ENCODE results near the gene GPHN.
A peak's percentile ranks its signal among the peaks of the same experiment; 100 is the strongest.

Gene GPHN

DNA sequence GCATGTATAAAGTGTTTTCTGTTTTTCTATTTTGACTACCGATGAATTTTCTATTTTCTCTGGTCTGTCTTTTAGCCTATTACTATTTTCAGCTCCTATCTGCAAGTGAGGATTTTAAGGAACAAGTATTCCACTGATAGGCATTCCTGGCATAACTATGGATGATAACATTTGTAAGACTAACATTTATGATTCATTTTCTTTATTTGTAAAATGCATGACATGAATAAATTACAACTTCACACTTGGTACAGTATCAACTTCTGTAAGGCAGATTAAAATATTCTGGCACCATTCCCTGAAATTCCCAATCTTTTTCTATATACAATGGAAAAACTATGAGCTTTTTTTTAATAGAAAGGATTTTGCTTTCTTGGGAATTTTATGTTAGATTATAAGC lies 560.3 kb downstream of the GPHN start:
- no peak for DNase-seq

DNA sequence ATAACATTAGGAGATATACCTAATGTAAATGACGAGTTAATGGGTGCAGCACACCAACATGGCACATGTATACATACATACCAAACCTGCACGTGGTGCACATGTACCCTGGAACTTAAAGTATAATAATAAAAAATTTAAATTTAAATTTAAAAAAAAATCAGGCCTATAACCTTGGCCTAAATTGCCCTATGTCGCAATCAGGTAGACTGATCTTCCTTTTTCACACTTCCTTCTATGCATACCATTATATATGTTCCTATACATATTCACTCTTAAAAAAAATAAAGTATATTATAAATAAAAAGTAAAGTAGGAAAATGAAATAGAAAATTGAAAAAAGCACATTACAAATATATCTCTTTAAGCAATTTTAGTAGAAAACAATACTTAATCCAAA lies 563.6 kb downstream of the GPHN start:
- DNase-seq: no peak

- DNase-seq: no peak
These were observed 570.0 kb downstream of the GPHN start for GRCh38 chr14:67077921-67078320.

DNA sequence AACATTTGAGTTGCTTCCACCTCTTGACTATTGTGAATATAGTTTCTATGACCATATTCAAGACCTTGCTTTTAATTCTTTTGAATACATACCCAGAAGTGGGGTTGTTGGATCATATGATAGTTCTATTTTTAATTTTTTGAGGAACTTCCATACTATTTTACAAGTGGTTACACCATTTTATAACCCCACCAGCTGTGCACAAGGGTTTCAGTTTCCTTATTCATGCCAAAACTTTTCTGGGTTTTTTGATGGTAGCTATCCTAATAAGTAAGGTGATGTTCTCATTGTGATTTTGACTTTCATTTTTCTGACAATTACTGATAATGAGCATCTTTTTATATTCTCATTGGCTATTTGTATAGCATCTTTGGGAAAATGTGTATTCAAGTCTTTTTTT lies 571.9 kb downstream of the GPHN start:
- no peak for DNase-seq

GRCh38 chr14:67108230-67108629 lies 600.3 kb downstream of the GPHN start:
- no peak for DNase-seq

DNA sequence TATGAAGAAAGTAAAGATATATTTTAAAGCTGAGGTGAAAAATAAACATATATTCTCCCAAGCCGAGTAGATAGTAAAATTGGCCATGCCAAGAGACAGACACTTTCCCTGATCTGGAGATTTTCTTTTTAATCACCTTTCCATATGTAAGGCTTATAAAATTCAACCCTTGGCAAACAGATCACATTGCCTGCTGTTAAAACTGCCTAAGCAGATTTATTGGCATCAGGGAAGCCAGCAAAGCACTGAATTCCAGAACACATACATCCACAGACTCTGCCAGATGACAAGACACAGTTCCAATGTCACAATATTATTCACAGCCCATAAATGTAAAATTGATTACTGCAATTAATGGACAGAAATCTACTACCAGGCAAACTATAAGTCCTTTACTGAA lies 603.1 kb downstream of the GPHN start:
- no peak for DNase-seq

DNA sequence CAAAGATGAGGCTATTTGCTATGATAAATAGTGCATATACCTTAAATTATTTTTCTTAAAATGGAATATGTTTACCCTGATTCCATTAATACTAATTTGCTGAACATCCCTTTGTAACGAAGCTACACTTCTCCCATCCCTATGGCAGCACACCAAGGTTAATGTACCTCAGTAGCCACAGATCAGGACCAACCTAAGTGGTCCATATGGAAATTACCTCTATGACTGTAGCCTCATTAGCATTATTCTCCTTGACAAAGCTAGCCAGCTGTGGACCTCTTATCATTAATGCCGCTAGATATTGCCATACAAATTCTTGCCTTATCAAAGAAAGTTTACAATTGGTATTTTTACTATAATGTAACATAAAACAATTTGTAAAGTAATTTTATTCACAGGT lies 604.4 kb downstream of the GPHN start:
- no peak for DNase-seq

GRCh38 chr14:67127174-67127573 lies 619.2 kb downstream of the GPHN start:
- no peak for DNase-seq

- DNase-seq: no peak
These were observed 621.8 kb downstream of the GPHN start for GRCh38 chr14:67129768-67130167.

DNA sequence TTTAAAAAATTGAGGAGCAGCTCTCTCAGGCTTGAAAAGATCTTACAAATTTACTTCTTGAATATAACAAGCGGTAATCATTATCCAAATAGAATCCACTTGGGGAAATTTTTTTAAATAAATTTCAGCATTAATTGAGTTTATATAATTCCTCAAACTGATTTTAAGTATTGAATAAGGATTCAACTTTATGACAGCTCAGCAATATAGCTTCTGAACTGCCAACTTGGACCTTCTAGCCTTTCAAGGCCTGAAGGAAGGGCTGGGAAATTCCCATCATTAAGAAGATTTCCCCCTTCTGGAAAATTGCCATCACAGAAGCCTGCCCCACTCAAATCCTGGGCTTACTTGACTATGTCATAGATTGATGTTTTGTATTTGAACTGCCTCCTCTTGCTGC lies 623.7 kb downstream of the GPHN start:
- no peak for DNase-seq

- DNase-seq: no peak
These were observed 625.2 kb downstream of the GPHN start for GRCh38 chr14:67133144-67133543.

- no peak for DNase-seq
These were observed 625.9 kb downstream of the GPHN start for GRCh38 chr14:67133595-67134441.

- no peak for DNase-seq
These were observed 629.9 kb downstream of the GPHN start for GRCh38 chr14:67137744-67138371.

DNA sequence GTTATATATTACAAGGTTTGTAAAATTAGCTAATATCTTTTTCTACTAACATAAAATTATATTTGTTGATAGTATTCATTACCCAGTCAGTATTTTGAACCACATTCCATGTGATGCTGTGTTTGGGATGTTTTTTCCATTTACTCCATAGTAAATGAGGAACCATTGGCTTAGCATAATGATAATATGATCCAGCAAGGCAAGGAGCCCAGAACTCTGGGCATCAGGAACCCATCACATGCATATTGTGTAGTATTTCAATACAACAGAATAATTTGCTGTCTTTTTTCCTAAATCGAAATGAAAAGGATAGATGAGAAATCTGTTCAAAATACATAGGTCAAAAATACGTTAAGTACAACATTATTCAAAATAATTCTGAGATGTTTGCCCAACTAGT lies 632.6 kb downstream of the GPHN start:
- no peak for DNase-seq

- DNase-seq: no peak
These were observed 633.4 kb downstream of the GPHN start for GRCh38 chr14:67141146-67141900.

DNA sequence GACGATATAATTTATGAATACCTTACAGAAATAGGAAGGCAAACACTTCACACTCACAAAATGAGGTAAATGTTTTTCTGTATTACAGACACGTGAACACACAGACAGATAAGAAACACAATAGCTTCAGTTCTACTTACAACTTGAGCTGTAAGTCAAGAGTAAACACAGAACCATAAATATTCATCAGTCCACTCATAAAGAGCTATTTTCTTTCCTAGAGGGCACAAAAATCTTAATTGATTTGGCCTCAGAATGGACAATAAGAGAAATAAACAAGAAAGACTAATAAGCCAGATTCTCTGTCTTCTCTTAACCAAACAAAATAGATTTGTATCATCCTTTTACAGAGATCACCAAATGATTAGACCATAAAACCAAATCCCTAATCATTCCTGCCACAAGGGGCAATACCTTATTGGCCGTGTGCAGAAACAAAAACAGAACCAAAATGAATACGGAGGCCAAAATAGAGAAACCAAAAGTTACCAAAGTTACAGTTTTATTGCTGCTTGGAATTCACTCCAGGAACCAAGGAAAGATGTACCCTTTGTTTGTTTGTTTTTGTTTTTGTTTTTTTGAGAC lies 643.2 kb downstream of the GPHN start:
- DNase-seq: no peak

DNA sequence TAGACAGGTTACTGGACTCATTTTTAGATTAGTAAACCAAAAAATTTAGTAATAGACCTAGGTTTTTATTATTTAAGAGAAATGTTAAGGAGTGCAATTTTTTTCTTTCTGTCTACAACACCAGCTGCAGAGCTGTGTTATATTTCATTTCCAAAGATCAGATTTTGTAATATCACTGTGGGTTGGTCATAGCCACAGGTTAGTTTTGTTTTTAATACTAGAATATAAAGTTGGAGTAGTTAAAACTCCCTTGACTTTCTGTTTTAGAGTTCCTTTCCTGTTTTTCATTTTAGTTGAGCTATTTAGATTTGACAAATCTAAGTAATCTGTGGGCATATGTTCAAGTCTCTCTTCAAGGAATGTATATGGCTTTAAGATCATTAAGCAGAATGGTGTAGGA lies 650.6 kb downstream of the GPHN start:
- DNase-seq: no peak

GRCh38 chr14:67162385-67162784 lies 654.4 kb downstream of the GPHN start:
- DNase-seq: no peak

DNA sequence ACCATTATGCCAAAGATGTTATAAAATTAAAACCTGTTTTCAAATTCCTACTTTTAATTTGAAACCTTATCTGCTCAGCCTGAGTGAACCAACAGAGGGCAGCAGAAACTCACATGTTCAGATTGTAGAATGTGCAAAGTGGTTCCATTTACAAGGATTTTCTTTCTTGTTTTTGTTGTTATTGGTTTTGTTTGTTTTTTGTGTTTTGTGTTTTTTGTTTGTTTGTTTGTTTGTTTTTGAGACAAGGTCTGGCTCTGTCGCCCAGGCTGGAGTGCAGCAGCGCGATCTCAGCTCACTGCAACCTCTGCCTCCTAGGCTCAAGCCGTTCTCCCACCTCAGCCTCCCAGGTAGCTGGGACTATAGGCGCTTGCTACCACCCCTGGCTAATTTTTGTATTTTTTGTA lies 658.5 kb downstream of the GPHN start:
- DNase-seq: peak; percentile 14 to 30

DNA sequence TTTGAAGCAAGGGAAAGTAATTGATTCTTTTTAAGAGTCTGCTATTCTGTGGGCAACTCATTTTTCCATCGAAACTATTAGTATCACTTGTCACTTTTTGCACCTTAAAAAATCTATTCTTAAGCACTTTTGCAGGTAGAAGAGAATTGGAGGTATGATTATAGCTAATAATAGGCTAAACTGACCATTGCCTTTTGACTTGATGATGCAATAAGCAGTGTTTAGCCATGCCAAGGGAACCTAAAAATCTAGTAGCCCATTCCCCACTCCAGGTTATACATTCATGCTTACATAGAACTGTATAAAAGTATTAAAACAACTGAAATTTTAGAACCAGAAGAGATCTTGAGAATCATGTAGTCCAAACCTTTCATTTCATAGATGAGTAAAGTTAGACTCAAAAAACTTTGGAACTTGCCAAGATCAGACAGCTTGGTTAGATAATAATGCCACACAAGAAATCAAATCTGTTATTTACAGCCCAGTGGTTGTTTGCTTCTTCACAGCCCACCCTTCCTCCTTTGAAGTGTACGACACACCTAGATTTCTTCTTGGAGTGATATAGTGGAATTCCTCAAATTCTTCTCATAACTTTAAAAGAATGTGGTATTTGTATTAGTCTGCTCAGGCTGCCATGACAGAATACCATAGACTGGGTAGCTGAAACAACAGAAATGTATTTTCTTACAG lies 659.6 kb downstream of the GPHN start:
- no peak for DNase-seq

DNA sequence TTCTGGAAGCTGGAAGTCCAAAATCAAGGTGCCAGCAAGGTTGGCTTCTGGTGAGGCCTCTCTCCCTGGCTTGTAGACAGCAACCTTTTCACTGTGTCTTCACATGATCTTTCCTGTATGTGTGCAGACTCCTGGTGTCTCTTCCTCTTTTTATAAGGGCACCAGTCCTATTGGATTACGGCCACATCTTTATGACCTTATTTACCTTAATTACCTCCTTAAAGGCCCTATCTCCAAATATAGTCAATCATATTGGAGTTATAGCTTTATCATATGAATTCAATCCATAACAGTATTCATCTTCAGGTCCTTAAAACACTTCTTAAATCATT lies 660.1 kb downstream of the GPHN start:
- no peak for DNase-seq

GRCh38 chr14:67170660-67171059 lies 662.7 kb downstream of the GPHN start:
- DNase-seq: no peak

DNA sequence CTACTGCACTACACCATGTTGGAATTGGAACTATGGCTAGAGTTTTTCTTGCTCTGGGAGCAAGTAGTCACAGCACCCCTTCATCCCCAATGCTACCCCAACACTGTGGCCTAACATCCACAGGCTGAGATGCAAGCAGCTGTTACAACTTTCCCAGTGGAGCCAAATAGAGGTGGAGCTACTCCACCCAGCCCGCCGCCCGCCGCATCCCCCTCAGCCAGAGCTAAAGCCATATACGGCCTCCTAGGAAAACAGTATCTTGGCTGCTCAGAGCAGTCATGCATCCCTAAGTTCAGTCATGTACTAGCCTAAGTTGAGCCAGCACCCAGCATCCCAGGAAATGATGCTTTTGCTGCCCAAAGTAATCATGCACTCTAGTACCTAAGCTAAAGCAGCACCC lies 664.1 kb downstream of the GPHN start:
- DNase-seq: no peak
